HUDEP-2 (cell line): Measurements from ENCODE around the gene TXNRD1.

Experiments used
- DNase-seq, 76 experiments: peaks; one replicate each; lab custom pipeline; 2025; ENCODE audit not compliant: unreplicated experiment in 76 of 76; lab: John Stamatoyannopoulos, UW

The TXNRD1 gene

DNA sequence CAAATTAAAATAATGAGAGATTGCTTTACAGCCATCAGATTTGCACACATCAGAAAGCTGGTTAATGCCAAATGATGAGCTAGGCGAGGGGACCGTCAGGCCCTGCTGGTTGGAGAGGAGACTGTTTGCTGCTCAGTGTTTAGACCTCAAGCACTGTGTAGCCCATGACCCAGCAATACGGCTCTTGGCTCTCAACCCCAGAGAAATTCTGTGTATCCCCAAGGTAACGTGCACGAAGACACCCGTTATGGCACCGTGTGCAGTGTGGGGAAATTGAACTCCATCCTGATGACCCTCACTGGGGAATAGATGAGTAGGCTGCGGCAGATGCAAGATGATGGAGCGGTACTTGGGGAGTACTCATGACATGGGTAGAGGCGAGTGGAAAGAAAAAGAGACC lies 143.6 kb downstream of the TXNRD1 start:
- no peak for DNase-seq

DNA sequence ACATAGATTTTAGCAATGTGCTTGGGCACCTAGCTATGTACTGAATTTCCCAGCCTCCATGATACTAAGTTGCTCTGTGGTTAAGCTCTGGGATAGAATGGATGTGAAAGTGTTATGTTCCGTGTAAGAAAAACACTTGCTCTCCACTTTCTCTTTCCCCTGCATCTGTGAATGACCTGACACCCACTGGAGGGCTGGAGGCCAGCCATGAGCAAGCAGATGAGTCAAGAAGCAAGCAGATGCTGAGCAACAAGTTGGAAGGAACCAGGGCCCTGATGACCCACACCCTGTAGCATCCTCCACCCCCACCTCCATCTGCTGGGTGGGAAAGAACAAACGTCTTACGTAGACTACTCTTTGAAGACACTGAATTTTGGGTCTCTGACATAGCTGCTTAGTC lies 144.6 kb downstream of the TXNRD1 start:
- DNase-seq = no peak

DNA sequence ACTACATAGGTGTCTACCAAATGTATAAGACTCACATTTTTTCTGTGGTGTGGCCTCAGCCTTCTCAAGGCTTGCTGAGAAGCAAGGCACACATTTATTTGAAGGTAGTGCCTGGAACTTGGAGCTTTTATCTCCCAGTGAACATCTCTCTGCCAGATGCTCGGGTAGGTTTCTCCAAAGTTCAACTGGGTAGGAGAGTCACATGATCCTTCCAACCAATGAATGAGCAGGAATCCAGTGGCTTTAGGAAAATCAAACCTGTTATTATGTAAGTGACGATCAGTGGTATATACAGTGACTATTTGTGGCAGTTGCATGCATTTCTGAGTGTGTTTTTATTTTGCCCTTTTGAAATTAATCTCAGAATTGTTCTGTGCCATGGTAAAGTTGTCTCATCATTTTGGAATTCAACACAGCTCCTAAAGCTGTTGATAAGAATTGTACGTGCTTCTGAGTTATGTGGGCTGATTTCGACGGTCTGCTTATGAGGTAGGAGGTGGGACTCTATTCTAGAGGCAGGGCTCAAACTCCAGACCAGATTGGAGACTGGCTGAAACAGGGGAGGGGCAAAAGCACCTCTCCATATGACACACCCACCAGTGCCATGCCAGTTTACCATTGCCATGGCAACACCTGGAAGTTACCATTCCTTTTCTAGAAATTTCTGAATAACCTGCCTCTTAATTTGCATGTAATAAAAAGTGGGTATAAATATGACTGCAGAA lies 145.6 kb downstream of the TXNRD1 start:
- no peak for DNase-seq

DNA sequence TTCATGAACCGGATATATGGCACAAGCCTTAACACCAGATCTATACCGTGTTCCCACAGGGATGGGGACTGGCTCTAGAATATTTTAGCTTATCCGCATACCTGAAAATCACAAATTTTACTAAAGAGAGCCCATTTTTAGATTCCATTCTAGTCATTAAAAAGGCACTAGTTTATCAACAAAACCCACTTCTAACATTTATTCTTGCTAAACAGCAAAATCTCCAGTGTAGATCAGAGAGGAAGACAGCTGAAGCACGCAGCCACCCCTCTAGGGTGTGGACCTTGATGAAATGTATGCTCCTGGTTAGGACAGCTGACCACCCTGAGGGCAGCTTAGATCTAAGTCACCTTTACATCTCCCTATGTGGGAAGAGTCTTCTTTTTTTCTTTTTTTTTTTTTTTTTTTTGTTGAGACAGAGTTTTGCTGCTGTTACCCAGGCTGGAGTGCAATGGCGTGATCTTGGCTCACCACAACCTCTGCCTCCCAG lies 150.4 kb downstream of the TXNRD1 start:
- no peak for DNase-seq

DNA sequence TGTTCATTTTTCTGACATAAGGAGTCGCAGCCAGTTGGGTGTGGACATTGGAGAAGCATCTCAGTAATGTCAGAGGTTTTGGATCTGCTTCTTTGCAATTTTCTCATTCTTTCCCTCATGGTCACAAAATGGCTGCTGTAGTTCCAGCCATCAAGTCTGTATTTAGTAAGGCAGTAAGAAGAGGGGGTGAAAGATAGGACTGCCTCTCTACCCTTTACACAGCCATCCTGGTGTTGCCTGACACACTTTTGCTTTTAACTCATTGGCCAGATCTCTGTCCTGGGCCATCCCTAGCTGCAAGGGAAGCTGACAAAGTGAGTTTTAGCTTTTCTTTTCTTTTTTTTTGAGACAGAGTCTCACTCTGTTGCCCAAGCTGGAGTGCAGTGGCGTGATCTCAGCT lies 154.1 kb downstream of the TXNRD1 start:
- DNase-seq = no peak

DNA sequence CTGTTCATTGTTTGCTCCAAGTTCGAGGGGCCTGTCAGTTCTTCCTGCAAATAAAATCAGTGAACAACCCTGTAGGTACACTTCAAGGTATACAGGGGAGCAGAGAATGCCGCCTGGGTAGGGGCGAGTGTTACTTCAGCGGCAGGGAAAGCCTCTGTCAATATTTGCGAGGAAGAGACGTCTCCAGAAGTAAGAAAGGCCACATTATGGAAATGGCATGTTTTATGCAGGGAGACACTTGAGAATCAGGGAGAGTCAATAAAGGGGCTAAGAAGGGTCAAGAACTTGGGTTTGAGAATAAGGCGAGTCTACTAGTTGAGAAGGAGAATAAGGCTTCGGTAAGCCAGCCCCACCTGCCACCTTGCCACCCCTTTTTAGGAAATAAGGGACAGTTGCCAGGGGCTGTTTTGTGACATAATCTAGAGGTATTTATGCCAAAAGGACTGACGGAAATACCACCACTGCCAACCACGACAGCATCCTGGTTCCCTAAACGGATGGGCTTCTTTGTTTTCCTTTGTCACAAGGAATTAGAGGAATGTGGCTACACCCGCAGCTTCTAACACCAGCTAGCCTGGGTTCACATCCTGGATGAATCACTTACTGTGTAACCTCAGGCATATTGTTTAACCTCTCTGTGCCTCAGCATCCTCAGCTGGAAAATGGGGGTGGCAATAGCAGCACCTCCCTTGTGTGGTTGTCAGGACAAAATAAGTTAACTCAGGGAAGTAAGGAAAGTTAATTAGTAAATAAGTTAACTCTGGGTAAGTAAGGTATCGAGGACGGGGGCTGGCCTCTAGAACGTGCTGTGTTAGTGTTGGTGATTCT lies 155.7 kb downstream of the TXNRD1 start:
- DNase-seq = no peak

DNA sequence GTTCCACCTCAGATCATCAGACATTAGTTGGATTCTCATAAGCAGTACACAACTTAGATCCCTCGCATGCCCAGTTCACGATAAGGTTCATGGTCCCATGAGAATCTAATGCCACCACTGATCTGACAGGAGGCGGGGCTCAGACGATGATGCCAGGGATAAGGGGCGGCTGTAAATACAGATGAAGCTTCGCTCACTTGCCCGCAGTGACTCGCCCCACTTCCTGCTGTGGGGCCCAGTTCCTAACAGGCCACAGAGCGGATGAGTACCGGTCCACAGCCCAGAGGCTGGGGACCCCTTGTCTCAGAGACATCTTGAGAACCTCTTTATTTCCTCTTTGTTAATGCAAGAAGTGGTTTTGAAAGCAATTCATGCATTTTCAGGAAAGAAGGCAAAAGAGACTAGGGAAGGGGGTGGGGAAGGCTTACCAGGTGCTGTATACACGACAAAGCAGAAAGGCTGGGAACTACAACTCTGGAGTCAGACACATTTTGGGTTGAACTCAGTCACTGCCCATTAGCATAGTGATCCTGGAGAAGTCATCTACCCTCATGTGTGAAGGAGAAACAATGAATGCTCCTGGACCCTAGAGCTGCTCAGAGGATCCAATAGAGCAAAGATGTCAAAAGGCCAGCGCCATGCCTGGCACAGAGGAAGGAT lies 156.6 kb downstream of the TXNRD1 start:
- no peak for DNase-seq

DNA sequence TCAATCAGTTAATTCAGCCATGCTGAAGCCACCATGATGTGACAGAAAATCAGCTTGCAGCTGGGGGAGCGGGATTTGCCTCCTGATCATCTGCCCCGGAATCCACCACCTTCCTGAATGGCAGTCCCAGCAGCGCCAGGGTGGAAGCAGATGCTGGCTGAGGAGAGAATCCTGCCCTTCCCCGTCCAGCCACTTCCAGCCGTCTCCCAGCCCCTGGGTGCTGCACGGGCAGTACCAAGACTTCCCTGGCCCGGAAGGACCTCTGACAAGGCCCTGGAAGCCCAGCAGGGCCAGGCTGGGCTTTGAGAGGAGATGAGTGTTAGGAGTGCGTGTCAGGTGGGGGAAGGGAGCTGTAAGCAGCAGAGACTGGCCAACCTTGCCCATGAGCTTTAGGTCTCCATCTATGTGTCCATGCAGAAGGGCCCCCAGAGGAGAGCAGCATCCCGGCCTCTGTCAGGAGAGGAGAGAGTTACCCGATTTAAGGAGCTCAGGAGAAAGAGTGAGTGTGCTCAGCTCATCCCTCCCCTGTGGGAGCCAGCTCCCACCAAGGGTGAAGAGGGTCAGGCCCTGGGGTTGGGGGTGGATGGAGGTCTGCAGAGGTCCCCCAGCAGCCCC lies 157.2 kb downstream of the TXNRD1 start:
- DNase-seq = no peak

DNA sequence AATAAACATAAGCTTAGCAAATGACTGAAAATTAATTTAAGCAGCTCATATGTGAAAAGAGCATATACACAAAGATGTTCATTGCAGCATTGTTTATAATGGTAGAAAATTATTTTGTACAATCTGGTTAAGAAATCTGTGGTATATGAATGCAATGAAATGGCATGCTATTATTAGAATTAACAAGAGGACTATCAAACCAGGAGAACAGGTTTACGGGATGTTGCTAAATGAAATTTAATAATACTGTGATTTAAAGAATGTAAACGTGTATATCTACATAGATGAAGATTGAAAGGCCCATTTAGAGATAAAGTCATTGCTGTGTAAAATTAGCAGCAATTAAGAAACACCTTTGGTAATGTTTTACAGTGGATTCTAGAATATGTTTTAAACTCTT lies 158.5 kb downstream of the TXNRD1 start:
- DNase-seq = no peak

DNA sequence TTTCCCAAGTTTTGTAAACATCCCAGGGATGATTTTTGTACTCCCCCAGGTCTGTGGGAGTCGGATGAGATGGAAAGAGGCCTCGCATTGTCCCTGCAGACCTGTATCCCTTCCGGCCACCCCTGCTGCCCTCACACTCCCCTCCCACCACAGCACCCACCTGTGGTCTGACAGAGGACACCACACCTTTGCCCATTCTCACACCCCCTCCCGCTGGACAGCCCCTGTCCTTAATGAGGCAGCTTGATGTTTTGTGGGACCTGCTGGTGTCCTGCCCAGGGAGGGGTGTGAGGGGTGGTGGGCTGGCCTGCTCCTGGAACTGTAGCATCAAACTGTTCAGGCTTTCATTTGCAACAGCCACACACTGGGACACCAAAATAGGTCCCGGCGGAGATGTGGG lies 159.2 kb downstream of the TXNRD1 start:
- no peak for DNase-seq

DNA sequence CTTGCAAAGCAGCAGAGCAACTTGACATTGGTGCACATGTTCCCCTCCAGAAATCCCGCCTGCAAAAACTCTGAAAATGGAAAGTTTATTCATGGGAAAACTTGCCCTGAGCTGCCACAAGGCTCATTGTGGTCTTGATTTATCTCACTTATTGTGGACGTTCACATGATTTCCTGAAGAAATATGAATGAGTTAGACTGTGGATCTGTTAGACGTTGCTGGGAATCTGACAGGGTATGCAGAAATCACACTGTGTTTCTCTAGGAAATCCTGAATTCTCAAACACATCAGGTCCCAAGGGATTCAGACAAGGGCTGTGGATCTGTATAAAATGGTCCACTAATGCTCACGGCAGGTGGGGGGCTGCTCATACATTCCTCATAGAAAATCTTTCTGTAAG lies 160.2 kb downstream of the TXNRD1 start:
- no peak for DNase-seq

DNA sequence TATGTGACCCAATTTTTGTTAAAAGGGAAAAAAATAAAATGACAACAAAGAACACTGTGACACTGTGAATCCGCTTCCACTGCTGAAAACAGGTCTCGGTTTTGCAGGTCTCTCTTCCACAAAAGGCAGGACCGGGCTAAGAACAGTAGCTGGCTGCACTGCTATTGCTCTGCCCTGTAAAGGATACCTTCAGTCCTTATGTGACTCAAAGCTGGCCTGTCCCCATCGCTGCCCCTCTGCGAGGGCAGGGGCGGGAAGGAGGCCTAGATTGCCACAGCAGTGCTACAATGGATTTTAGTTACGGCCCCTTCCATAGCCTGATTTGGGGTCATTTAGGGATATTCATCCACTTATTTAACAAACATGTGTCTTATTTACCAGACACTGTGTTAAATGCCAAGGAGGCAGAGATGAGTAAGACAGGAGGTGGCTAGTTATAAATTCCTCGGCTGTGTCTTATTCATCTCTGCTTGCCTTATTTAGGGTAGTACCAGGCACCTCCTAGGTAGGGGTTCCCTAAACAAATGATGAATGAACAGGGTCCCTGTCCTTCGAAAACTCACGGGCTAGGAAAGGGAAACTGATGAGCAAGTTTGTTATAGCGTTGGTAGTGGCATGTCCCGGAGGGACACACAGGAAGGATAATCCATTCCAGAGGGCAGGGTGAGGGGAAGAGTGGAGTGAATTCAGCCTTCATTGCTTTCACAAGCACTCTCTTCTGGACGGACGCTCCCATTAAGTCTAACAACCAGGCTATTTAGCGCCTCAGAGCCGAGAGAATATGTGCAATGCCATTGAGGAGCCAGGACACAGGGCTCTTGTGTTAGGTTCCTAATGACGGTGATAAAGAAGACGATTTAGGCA lies 161.3 kb downstream of the TXNRD1 start:
- DNase-seq = no peak

DNA sequence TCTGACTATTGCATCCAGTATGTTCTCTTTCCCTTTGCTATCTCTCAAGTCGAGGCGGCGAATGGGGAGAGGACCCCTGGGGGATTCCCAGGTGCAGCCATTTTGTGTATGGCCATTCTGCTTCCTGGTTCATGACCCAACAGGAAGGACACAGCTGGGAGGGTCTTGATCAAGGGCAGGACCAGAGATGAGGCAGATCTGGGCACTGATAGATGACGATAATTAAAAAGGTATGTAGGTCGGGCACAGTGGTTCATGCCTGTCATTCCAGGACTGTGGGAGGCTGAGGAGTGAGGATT lies 161.9 kb downstream of the TXNRD1 start:
- no peak for DNase-seq

DNA sequence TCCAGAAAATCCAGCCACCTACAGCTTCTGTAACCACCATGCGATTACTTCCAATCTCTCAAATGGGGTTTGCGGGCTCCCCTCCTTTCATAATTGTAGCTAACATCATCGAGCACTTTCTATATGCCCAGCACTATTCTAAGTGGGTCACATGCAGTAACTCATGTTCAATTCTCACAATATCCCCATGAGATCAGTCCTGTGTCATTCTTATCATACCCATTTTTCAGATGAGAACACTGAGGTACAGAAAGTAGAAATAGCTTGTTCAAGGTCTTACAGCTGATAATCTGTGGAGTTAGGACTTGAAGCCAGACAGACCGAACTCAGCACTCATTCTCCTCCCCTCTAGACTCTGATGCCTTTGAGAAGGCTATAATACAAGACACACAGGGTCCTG lies 162.8 kb downstream of the TXNRD1 start:
- no peak for DNase-seq

DNA sequence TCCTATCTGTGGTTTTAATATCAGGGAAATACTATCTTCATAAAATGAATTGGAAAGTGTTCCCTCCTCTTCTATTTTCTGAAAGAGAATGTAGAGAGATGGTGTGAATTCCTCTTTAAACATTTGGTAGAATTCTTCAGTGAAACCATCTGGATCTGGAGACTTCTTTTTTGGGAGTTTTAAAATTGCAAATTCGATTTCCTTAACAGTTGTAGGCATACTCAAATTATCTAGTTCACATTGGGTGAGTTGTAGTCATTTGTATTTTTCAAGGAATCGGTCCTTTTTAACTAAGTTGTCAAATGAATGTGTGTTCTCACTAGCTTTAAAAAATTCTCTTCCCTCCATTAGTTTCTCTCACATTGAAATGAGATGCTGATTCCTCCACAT lies 165.8 kb downstream of the TXNRD1 start:
- DNase-seq = no peak

DNA sequence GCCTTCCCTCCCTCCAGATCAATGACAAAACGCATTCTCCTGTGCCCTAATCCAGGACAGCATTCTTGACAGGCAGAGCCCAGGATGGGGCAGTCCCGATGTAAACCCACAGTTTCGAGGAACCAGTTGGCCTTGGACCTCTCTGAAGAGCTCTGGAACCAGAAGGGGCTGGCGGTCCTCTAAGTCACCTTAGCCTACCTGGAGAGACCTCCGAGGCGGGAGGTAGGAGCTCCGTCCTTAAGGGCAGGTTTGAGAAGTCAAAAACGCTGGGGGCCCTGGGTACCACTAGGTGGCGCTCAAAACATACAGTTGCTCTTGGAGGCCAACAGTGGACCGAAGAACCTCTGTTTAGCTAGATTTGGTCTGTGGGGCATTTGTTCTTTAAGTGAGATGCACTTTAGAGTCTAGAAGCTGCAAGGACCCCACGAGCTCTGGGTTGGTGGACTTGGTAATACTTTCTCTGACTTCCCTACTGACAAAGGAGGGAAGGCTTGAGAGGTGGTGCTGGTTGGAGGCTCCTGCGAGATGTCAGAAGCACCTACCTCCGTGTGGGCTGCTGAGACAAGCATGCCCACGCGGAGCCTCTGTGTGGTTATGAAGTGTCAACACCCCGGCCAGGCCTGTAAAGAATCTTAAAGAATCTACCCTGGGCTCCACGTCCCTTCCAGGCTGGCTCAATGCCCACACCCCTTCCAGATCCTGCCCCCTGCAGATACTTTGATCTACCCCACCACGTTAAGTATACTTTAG lies 166.3 kb downstream of the TXNRD1 start:
- DNase-seq = peak in 67 of 76 experiments; percentile 8 to 79 (median 50)

DNA sequence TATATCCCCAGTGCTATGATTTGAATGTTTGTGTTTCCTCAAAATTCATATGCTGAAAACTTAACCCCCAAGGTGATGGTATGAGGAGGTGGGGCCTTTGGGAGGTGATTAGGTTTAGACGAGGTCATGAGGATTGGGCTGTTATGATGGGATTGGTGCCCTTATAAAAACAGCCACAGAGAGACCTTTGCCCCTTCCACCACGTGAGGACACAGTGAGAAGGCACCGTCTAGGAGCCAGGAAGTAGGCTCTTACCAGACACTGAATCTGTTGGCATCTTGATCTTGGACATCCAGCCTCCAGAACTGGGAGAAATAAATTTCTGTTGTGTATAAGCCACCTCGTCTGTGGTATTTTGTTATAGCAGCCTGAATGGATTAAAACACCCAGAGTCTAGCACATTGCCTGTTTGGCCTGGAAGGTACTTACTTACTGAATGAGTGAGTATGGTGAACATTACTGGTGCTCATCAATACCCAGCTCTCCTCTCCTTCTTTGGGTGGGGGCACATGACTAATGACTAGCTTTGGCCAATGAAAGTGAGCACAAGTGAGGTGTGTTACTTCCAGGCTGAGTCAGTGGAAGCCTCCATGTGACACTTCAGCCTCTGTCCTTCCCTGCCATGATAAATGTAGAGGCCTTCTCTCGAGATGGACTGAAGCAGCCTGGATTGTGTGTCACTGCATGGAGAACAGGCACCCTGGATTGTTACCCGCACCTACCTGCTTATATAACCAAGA lies 168.7 kb downstream of the TXNRD1 start:
- DNase-seq = no peak

DNA sequence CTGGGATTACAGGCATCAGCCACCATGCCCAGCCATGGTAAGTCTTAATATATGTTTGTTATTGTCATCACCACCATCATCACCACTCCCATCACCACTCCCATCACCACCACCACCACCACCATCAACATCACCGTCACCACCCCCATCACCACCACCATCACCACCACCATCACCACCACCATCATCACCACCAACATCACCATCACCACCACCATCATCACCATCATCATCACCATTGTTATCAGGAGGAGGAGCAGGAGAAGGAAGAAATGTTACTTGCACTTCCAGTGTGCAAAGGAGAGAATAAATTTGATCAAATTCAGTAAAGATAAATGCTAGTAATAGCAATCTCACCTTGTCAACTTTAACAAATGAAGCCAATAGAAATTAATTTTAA lies 169.9 kb downstream of the TXNRD1 start:
- no peak for DNase-seq

DNA sequence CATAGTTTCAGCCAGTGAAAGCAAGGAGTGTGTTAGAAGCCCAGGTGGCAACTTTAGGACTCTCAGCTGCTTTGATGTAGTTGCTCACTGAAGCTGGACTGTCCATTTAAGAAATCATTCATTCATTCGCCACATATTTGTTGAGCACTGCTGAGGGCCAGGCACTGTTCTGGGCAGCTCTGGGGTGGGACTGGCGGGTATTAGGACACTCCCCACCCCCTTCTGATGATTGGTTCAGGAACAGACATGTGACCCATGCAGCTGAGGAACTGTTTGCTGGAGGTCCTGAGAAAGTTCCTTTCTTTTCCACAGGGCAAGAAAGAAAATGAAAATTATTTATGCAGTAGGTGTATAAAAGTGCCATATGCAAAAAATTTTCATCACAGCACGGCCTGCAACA lies 170.9 kb downstream of the TXNRD1 start:
- DNase-seq = no peak
